K562 (cell line): ENCODE results near the gene ACSM5. TPM values are rescaled to one million over a fixed set of nuclear protein-coding genes. Genes with fewer than 3 reads are reported as not detected.

Experiments used
- ATAC-seq: fragments of 200-7000 bp; cut with Tn5 transposase; 3 replicates; pipeline ENCODE4 v1.9.1; 2020; ENCODE audit warnings: moderate library complexity
- BruUV-seq: library from RNA; stranded (reverse); fragments of 400-500 nt; replicated peaks from 2 replicates; lab custom pipeline; 2021; lab: Mats Ljungman, UMichigan
- CTCF ChIA-PET: fragments of 300-600 bp; formaldehyde crosslinking; extraction: SDS; loops from one replicate; lab custom pipeline; 2021; ENCODE audit warnings: low intra/inter-chr PET ratio; lab: Yijun Ruan, JAX
- POLR2A ChIA-PET: fragments of 300-600, 350-650 bp; sonication (Branson Sonifier 250); formaldehyde crosslinking; extraction: SDS; loops from one replicate; lab custom pipeline; 2021; ENCODE audit warnings: antibody characterized with exemption, inconsistent platforms; lab: Yijun Ruan, JAX
- DNase-seq, 4 experiments: peaks; one replicate each; pipeline versions ENCODE4 v3.0.0 to v3.0.0-alpha.2; 2011 to 2018; ENCODE audit warnings: low spot score in 3 of 4, mixed read lengths in 3 of 4; ENCODE audit errors: extremely low read depth in 1 of 4
- FAIRE-seq: peaks from 2 replicates; lab custom pipeline; 2011; peaks lifted over from hg19 to GRCh38; lab: Jason Lieb, UNC
- H2AFZ ChIP-seq: 2 replicates; pipeline ENCODE4 v1.6.0; 2011; ENCODE audit warnings: low read depth, low read length, control low read depth, inconsistent platforms
- H3K27ac ChIP-seq: fragments of 200-600 bp; 3 replicates; pipeline ENCODE4 v1.8.0; 2011; ENCODE audit warnings: low read depth, mild to moderate bottlenecking, control low read depth, inconsistent platforms, low read length, moderate library complexity, mixed read lengths; ENCODE audit errors: extremely low read depth
- H3K27me3 ChIP-seq, 2 experiments: fragments of 300-600 bp in 1 of 2; 2 replicates in 1 of 2; 3 replicates in 1 of 2; pipeline versions ENCODE4 v1.6.0 to v1.8.0; 2011; ENCODE audit warnings: inconsistent platforms in 2 of 2, low read length in 2 of 2, mild to moderate bottlenecking in 1 of 2, mixed read lengths in 1 of 2, moderate library complexity in 1 of 2; ENCODE audit not compliant: control insufficient read depth in 2 of 2, insufficient read depth in 2 of 2
- H3K36me3 ChIP-seq: fragments of 300-600 bp; 3 replicates; pipeline ENCODE4 v1.8.0; 2011; ENCODE audit warnings: mild to moderate bottlenecking, low read length, inconsistent platforms; ENCODE audit not compliant: control insufficient read depth, insufficient read depth
- H3K4me1 ChIP-seq, 2 experiments: fragments of 200-600 bp in 1 of 2; replicated peaks in 1 of 2; 2 replicates in 1 of 2; 3 replicates in 1 of 2; pipeline versions ENCODE4 v1.5.1 to v1.8.0; 2011; ENCODE audit warnings: inconsistent platforms in 2 of 2, low read length in 2 of 2, mild to moderate bottlenecking in 1 of 2, mixed read lengths in 1 of 2, moderate library complexity in 1 of 2; ENCODE audit not compliant: control insufficient read depth in 2 of 2, insufficient read depth in 2 of 2
- H3K4me2 ChIP-seq: 2 replicates; pipeline ENCODE4 v1.6.1; 2011; ENCODE audit warnings: low read length, control low read depth, inconsistent platforms, mixed read lengths; ENCODE audit not compliant: insufficient read depth
- H3K4me3 ChIP-seq: fragments of 200-600 bp; sonication (generic), shearing (Covaris generic); 2 replicates; pipeline ENCODE4 v1.5.1; 2016; ENCODE audit warnings: control low read depth, inconsistent platforms
- H3K79me2 ChIP-seq: fragments of 200-600 bp; 3 replicates; pipeline ENCODE4 v1.8.0; 2011; ENCODE audit warnings: low read length, inconsistent platforms; ENCODE audit not compliant: control insufficient read depth, insufficient read depth
- H3K9ac ChIP-seq, 2 experiments: 2 replicates each; pipeline versions ENCODE4 v1.6.0 to v1.6.1; 2011; ENCODE audit warnings: low read depth in 2 of 2, low read length in 2 of 2, control low read depth in 1 of 2, inconsistent platforms in 1 of 2, mild to moderate bottlenecking in 1 of 2, mixed read lengths in 1 of 2; ENCODE audit not compliant: insufficient read depth in 1 of 2
- H3K9me1 ChIP-seq: one replicate; pipeline ENCODE4 v1.6.0; 2011; ENCODE audit warnings: inconsistent platforms, mild to moderate bottlenecking, low read length, moderate library complexity; ENCODE audit not compliant: control insufficient read depth, insufficient read depth
- H3K9me3 ChIP-seq: replicated peaks from 2 replicates; pipeline ENCODE4 v1.5.1; 2011; ENCODE audit warnings: low read depth, low read length, inconsistent platforms; ENCODE audit not compliant: control insufficient read depth, insufficient read depth
- H4K20me1 ChIP-seq: replicated peaks from 2 replicates; pipeline ENCODE4 v1.6.1; 2011; ENCODE audit warnings: low read length, inconsistent platforms, mixed read lengths; ENCODE audit not compliant: control insufficient read depth, insufficient read depth
- CBFA2T2 ChIP-seq: fragments of 450-650 bp; conservative IDR thresholded peaks from 2 replicates; pipeline ENCODE4 v1.6.1; 2017; ENCODE audit warnings: mild to moderate bottlenecking
- CBX5 ChIP-seq: IDR thresholded peaks from 2 replicates; pipeline ENCODE4 v1.6.1; 2014; ENCODE audit warnings: low read depth, borderline replicate concordance
- MTA3 ChIP-seq: fragments of 450-650 bp; formaldehyde crosslinking; IDR thresholded peaks from 2 replicates; pipeline ENCODE4 v1.6.1; 2017; ENCODE audit warnings: mild to moderate bottlenecking, borderline replicate concordance
- POLR2AphosphoS5 ChIP-seq: IDR thresholded peaks from 2 replicates; pipeline ENCODE4 v1.6.1; 2011; ENCODE audit warnings: mild to moderate bottlenecking, low read depth, low read length, moderate library complexity; ENCODE audit not compliant: control insufficient read depth, insufficient read depth
- SP2 ChIP-seq: IDR thresholded peaks from 2 replicates; pipeline ENCODE4 v1.6.1; 2011; ENCODE audit warnings: mild to moderate bottlenecking, low read depth, low read length, moderate library complexity; ENCODE audit not compliant: poor library complexity, severe bottlenecking; ENCODE audit errors: extremely low read depth
- YY1 ChIP-seq, 3 experiments: IDR thresholded peaks; 2 replicates each; pipeline ENCODE4 v1.6.1; 2011; ENCODE audit warnings: low read length in 2 of 3, mild to moderate bottlenecking in 2 of 3, moderate library complexity in 2 of 3, borderline replicate concordance in 1 of 3, control low read depth in 1 of 3, low read depth in 1 of 3; ENCODE audit not compliant: insufficient read depth in 3 of 3, insufficient replicate concordance in 2 of 3, control insufficient read depth in 1 of 3, insufficient read length in 1 of 3; ENCODE audit errors: extremely low read depth in 1 of 3
- ZNF668 ChIP-seq: fragments of 250-450 bp; sonication (Bioruptor Pico); IDR thresholded peaks from 2 replicates; pipeline ENCODE4 v1.8.0; 2022; ENCODE audit warnings: mild to moderate bottlenecking, inconsistent platforms
- ZNF695 ChIP-seq: fragments of 450-650 bp; formaldehyde crosslinking; IDR thresholded peaks from 2 replicates; pipeline ENCODE4 v1.4.0; 2020; ENCODE audit warnings: mild to moderate bottlenecking, moderate library complexity
- WGBS: fragments of 100-300 bp; shearing (Covaris generic); methylation state at CpG from one replicate; pipeline ENCODE4 v1.1.6; 2016; ENCODE audit warnings: low coverage, mixed read lengths; ENCODE audit not compliant: insufficient coverage; ENCODE audit errors: missing lambda C conversion rate; 5-methylcytosine and 5-hydroxymethylcytosine counted together
- in situ Hi-C: fragments of 300-500 bp; cut with MboI; formaldehyde crosslinking; loops from 4 replicates; pipeline ENCODE4 v1.15.0; 2018; ENCODE audit warnings: inconsistent platforms, mixed read lengths
- intact Hi-C: fragments of 100-400 bp; cut with micrococcal nuclease; formaldehyde crosslinking; loops from 2 replicates; pipeline ENCODE4 v1.14.2; 2022
- polyA plus RNA-seq, 8 experiments: library from polyadenylated mRNA; depleted of rRNA in 4 of 8; stranded (reverse) in 5 of 8; unstranded in 3 of 8; fragments of >200 nt; fragmentation: Nextera tagmentation in 2 of 8; fragmentation: Illumina TruSeq in 1 of 8; extraction: Ambion mirVana in 2 of 8; extraction: Trizol in 1 of 8; gene quantifications; 2 replicates each; pipeline versions ENCODE4 v1.2.1 to v1.2.3, GENCODE V29; 2011 to 2014; ENCODE audit warnings: inconsistent platforms in 1 of 8, missing spikeins in 1 of 8
- total RNA-seq, 7 experiments: library from RNA; depleted of rRNA in 6 of 7; stranded (reverse); fragments of >200 nt in 6 of 7; fragmentation: Illumina TruSeq in 2 of 7; extraction: Trizol in 2 of 7; gene quantifications; 2 replicates each; pipeline versions ENCODE4 v1.2.1 to v1.2.3, GENCODE V29; 2011 to 2021; ENCODE audit warnings: low replicate concordance in 1 of 7

ACSM5 gene
- total and polyA plus RNA-seq, 9 of the 15 experiments (the other 6 are each of a cell fraction or from before 2014, with no cell fraction given), result not detected

DNA sequence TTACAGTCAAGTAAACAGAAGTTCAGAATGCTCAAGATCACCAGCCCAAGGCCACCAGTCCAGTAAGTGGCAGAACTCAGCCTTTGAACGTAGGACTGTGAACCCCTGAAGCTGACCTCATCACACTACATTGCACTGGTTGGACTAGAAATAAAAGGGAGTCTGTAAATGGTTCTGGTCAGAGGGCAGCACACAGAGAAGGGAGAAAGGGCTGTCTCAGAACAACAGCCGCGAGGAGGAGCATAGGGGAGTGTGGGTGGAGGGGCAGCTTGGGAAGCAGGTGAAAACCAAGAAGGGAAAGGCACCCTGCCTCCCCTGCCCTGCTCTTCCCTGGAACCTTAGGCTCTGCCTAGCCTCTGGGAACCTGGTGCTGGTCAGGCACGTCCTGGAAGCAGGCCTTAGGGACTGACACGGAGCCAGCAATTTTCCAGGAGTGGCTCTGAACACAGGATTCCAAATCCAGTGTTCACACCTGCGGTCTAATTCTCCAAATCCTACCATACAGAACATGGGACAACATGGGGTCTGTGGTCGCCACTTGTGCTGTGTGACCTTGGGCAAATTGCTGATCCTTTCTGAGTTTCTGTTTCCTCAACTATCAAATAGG is 11.8 kb upstream of the ACSM5 start:
- DNase-seq (no peak), FAIRE-seq (no peak), ATAC-seq (no peak)
- H3K27ac ChIP-seq, result no peak overlapping the region
- no peaks in the 10 kb centered on the region for H3K79me2 ChIP-seq
- no TSS peak for BruUV-seq
- no peaks in the 10 kb centered on the region for H3K9me3 ChIP-seq
- 0% methylated on average over 7 of the region's 7 CpGs for WGBS
- no peaks in the 10 kb centered on the region for H3K4me1 ChIP-seq
- CTCF ChIA-PET, result no interaction called here
- H3K9me1 ChIP-seq, result no peaks in the 10 kb centered on the region
- TF ChIP-seq CBX5, result no peak
- TF ChIP-seq SP2, result no peak
- no peak for TF ChIP-seq POLR2AphosphoS5
- TF ChIP-seq ZNF695, result no peak
- TF ChIP-seq MTA3, result no peak
- TF ChIP-seq YY1 (IDR thresholded peaks at IDR 0.05; ENCODE audit: borderline replicate concordance in 1 of 3, control insufficient read depth in 1 of 3, extremely low read depth in 1 of 3, insufficient read depth in 3 of 3, insufficient read length in 1 of 3, insufficient replicate concordance in 2 of 3, low read depth in 1 of 3, low read length in 2 of 3), result no peak
- no peak for TF ChIP-seq ZNF668
- no peak for TF ChIP-seq CBFA2T2
- H3K36me3 ChIP-seq, result no peaks in the 10 kb centered on the region
- POLR2A ChIA-PET, result interaction anchor here (0.8 kb wide), 1 partner anchor 66 kb away, joined by 3 read pairs; no protein-coding TSS in a partner anchor
- peaks cover 0 to 22% of the 10 kb centered on the region in 2 experiments; a peak in 3 of 5 replicates for H3K27me3 ChIP-seq
- in situ Hi-C loops (no loop called here), intact Hi-C loops (no loop called here)
- peaks cover 4% of the 10 kb centered on the region; the same call in 1 of the 2 replicates for H4K20me1 ChIP-seq
- H3K9ac ChIP-seq, result no peak overlapping the region
- no peak overlapping the region for H2AFZ ChIP-seq
- no peak overlapping the region for H3K4me3 ChIP-seq
- no peak overlapping the region for H3K4me2 ChIP-seq
